K562 (cell line): ENCODE results near the gene HK1. TPM values are rescaled to one million over a fixed set of nuclear protein-coding genes. Genes with fewer than 3 reads are reported as not detected.

Experiments used
- ATAC-seq: fragments of 200-7000 bp; cut with Tn5 transposase; 3 replicates; pipeline ENCODE4 v1.9.1; 2020; ENCODE audit warnings: moderate library complexity
- BruUV-seq: library from RNA; stranded (reverse); fragments of 400-500 nt; replicated peaks from 2 replicates; lab custom pipeline; 2021; lab: Mats Ljungman, UMichigan
- CTCF ChIA-PET: fragments of 300-600 bp; formaldehyde crosslinking; extraction: SDS; loops from one replicate; lab custom pipeline; 2021; ENCODE audit warnings: low intra/inter-chr PET ratio; lab: Yijun Ruan, JAX
- POLR2A ChIA-PET: fragments of 300-600, 350-650 bp; sonication (Branson Sonifier 250); formaldehyde crosslinking; extraction: SDS; loops from one replicate; lab custom pipeline; 2021; ENCODE audit warnings: antibody characterized with exemption, inconsistent platforms; lab: Yijun Ruan, JAX
- DNase-seq, 4 experiments: peaks; one replicate each; pipeline versions ENCODE4 v3.0.0 to v3.0.0-alpha.2; 2011 to 2018; ENCODE audit warnings: low spot score in 3 of 4, mixed read lengths in 3 of 4; ENCODE audit errors: extremely low read depth in 1 of 4
- FAIRE-seq: peaks from 2 replicates; lab custom pipeline; 2011; peaks lifted over from hg19 to GRCh38; lab: Jason Lieb, UNC
- H2AFZ ChIP-seq: 2 replicates; pipeline ENCODE4 v1.6.0; 2011; ENCODE audit warnings: low read depth, low read length, control low read depth, inconsistent platforms
- H3K27ac ChIP-seq: fragments of 200-600 bp; 3 replicates; pipeline ENCODE4 v1.8.0; 2011; ENCODE audit warnings: low read depth, mild to moderate bottlenecking, control low read depth, inconsistent platforms, low read length, moderate library complexity, mixed read lengths; ENCODE audit errors: extremely low read depth
- H3K27me3 ChIP-seq, 2 experiments: fragments of 300-600 bp in 1 of 2; 2 replicates in 1 of 2; 3 replicates in 1 of 2; pipeline versions ENCODE4 v1.6.0 to v1.8.0; 2011; ENCODE audit warnings: inconsistent platforms in 2 of 2, low read length in 2 of 2, mild to moderate bottlenecking in 1 of 2, mixed read lengths in 1 of 2, moderate library complexity in 1 of 2; ENCODE audit not compliant: control insufficient read depth in 2 of 2, insufficient read depth in 2 of 2
- H3K36me3 ChIP-seq: fragments of 300-600 bp; 3 replicates; pipeline ENCODE4 v1.8.0; 2011; ENCODE audit warnings: mild to moderate bottlenecking, low read length, inconsistent platforms; ENCODE audit not compliant: control insufficient read depth, insufficient read depth
- H3K4me1 ChIP-seq, 2 experiments: fragments of 200-600 bp in 1 of 2; replicated peaks in 1 of 2; 2 replicates in 1 of 2; 3 replicates in 1 of 2; pipeline versions ENCODE4 v1.5.1 to v1.8.0; 2011; ENCODE audit warnings: inconsistent platforms in 2 of 2, low read length in 2 of 2, mild to moderate bottlenecking in 1 of 2, mixed read lengths in 1 of 2, moderate library complexity in 1 of 2; ENCODE audit not compliant: control insufficient read depth in 2 of 2, insufficient read depth in 2 of 2
- H3K4me2 ChIP-seq: 2 replicates; pipeline ENCODE4 v1.6.1; 2011; ENCODE audit warnings: low read length, control low read depth, inconsistent platforms, mixed read lengths; ENCODE audit not compliant: insufficient read depth
- H3K4me3 ChIP-seq: fragments of 200-600 bp; sonication (generic), shearing (Covaris generic); 2 replicates; pipeline ENCODE4 v1.5.1; 2016; ENCODE audit warnings: control low read depth, inconsistent platforms
- H3K79me2 ChIP-seq: fragments of 200-600 bp; 3 replicates; pipeline ENCODE4 v1.8.0; 2011; ENCODE audit warnings: low read length, inconsistent platforms; ENCODE audit not compliant: control insufficient read depth, insufficient read depth
- H3K9ac ChIP-seq, 2 experiments: 2 replicates each; pipeline versions ENCODE4 v1.6.0 to v1.6.1; 2011; ENCODE audit warnings: low read depth in 2 of 2, low read length in 2 of 2, control low read depth in 1 of 2, inconsistent platforms in 1 of 2, mild to moderate bottlenecking in 1 of 2, mixed read lengths in 1 of 2; ENCODE audit not compliant: insufficient read depth in 1 of 2
- H3K9me1 ChIP-seq: one replicate; pipeline ENCODE4 v1.6.0; 2011; ENCODE audit warnings: inconsistent platforms, mild to moderate bottlenecking, low read length, moderate library complexity; ENCODE audit not compliant: control insufficient read depth, insufficient read depth
- H3K9me3 ChIP-seq: replicated peaks from 2 replicates; pipeline ENCODE4 v1.5.1; 2011; ENCODE audit warnings: low read depth, low read length, inconsistent platforms; ENCODE audit not compliant: control insufficient read depth, insufficient read depth
- H4K20me1 ChIP-seq: replicated peaks from 2 replicates; pipeline ENCODE4 v1.6.1; 2011; ENCODE audit warnings: low read length, inconsistent platforms, mixed read lengths; ENCODE audit not compliant: control insufficient read depth, insufficient read depth
- ILK ChIP-seq: fragments of 450-650 bp; IDR thresholded peaks from 2 replicates; pipeline ENCODE4 v1.6.1; 2016; ENCODE audit warnings: missing genetic modification characterization, low read depth, mild to moderate bottlenecking, missing compliant biosample characterization, moderate library complexity, borderline replicate concordance
- SNRNP70 ChIP-seq: fragments of 200-400 bp; formaldehyde crosslinking; optimal IDR thresholded peaks from 2 replicates; pipeline ENCODE3; 2017; ENCODE audit warnings: low read depth, low read length
- ZNF512 ChIP-seq: IDR thresholded peaks from 2 replicates; pipeline ENCODE4 v1.6.1; 2016; ENCODE audit warnings: missing genetic modification characterization, missing compliant biosample characterization
- WGBS: fragments of 100-300 bp; shearing (Covaris generic); methylation state at CpG from one replicate; pipeline ENCODE4 v1.1.6; 2016; ENCODE audit warnings: low coverage, mixed read lengths; ENCODE audit not compliant: insufficient coverage; ENCODE audit errors: missing lambda C conversion rate; 5-methylcytosine and 5-hydroxymethylcytosine counted together
- in situ Hi-C: fragments of 300-500 bp; cut with MboI; formaldehyde crosslinking; loops from 4 replicates; pipeline ENCODE4 v1.15.0; 2018; ENCODE audit warnings: inconsistent platforms, mixed read lengths
- intact Hi-C: fragments of 100-400 bp; cut with micrococcal nuclease; formaldehyde crosslinking; loops from 2 replicates; pipeline ENCODE4 v1.14.2; 2022
- polyA plus RNA-seq, 8 experiments: library from polyadenylated mRNA; depleted of rRNA in 4 of 8; stranded (reverse) in 5 of 8; unstranded in 3 of 8; fragments of >200 nt; fragmentation: Nextera tagmentation in 2 of 8; fragmentation: Illumina TruSeq in 1 of 8; extraction: Ambion mirVana in 2 of 8; extraction: Trizol in 1 of 8; gene quantifications; 2 replicates each; pipeline versions ENCODE4 v1.2.1 to v1.2.3, GENCODE V29; 2011 to 2014; ENCODE audit warnings: inconsistent platforms in 1 of 8, missing spikeins in 1 of 8
- total RNA-seq, 7 experiments: library from RNA; depleted of rRNA in 6 of 7; stranded (reverse); fragments of >200 nt in 6 of 7; fragmentation: Illumina TruSeq in 2 of 7; extraction: Trizol in 2 of 7; gene quantifications; 2 replicates each; pipeline versions ENCODE4 v1.2.1 to v1.2.3, GENCODE V29; 2011 to 2021; ENCODE audit warnings: low replicate concordance in 1 of 7

Gene HK1
- total and polyA plus RNA-seq, 9 of the 15 experiments (the other 6 are each of a cell fraction or from before 2014, with no cell fraction given): 29.2 to 444 (median 193) TPM

DNA sequence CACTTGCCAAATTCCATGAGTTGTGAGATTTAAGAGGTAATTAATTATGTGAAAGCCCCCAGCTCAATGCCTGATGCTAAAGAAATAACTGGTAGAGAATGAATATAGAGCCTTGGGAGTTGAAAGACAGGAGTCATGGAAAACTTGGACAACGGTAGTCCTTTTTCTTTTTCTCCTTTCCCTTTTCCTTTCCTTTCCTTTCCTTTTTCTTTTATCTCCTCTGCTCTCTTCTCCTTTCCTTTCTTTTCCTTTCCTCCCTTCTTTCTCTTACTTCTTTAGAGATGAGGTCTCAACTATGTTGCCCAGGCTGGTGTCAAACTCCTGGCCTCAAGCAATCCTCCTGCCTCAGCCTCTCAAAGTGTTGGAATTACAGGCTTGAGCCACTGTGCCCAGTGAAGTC lies 165.1 kb downstream of the HK1 start:
- no TSS peak for BruUV-seq
- POLR2A ChIA-PET: interaction anchor here (0.7 to 1.2 kb wide), 2 partner anchors 17 to 498 kb away, joined by 3 read pairs; no protein-coding TSS in a partner anchor

More for the DNA sequence above, 165.1 kb downstream of the HK1 start:
- in situ Hi-C loops (no loop called here), intact Hi-C loops (no loop called here)
- WGBS: 11% methylated on average over 1 of the region's 1 CpG
- no peak overlapping the region for H3K9ac ChIP-seq
- H3K9me3 ChIP-seq: no peaks in the 10 kb centered on the region
- H3K4me3 ChIP-seq: no peak overlapping the region
- DNase-seq: no peak
- H3K4me2 ChIP-seq: no peak overlapping the region
- H3K36me3 ChIP-seq: no peaks in the 10 kb centered on the region
- CTCF ChIA-PET: no interaction called here
- peaks cover 8 to 15% of the 10 kb centered on the region in 2 experiments for H3K4me1 ChIP-seq
- H2AFZ ChIP-seq: no peak overlapping the region
- TF ChIP-seq ILK (tag): no peak
- TF ChIP-seq ZNF512 (tag): peak; percentile 62
- TF ChIP-seq SNRNP70: no peak
- no peak for ATAC-seq
- peaks cover 21 to 31% of the 10 kb centered on the region in 2 experiments for H3K27me3 ChIP-seq
- FAIRE-seq: no peak
- H3K9me1 ChIP-seq: no peaks in the 10 kb centered on the region
- no peaks in the 10 kb centered on the region for H3K79me2 ChIP-seq
- H3K27ac ChIP-seq: no peak overlapping the region
- H4K20me1 ChIP-seq: no peaks in the 10 kb centered on the region; the same call in 1 of the 2 replicates
